A673 (cell line): Measurements from ENCODE around the gene TNFRSF17.

Experiments
- CTCF ChIP-seq: fragments of 300-800, 200-600 bp; sonication (generic); conservative IDR thresholded peaks from 2 replicates; pipeline ENCODE4 v1.5.1; 2017; ENCODE audit warnings: low read depth, mild to moderate bottlenecking, antibody characterized with exemption, low read length, moderate library complexity, mixed read lengths
- EZH2 ChIP-seq: fragments of 200-600 bp; sonication (generic); IDR thresholded peaks from 2 replicates; pipeline ENCODE4 v1.6.1; 2017; ENCODE audit warnings: borderline replicate concordance, low read depth, mild to moderate bottlenecking, mixed read lengths, antibody characterized with exemption, low read length; ENCODE audit not compliant: poor library complexity, severe bottlenecking

- TF ChIP-seq CTCF, result no peak
- no peak for TF ChIP-seq EZH2
These were observed 16.2 kb upstream of the TNFRSF17 start for GRCh38 chr16:11948819-11949218.
